Measurements from ENCODE around the gene SHTN1.

GRCh38 chr10:116849248-116850057, 155.5 kb downstream of the SHTN1 start, which contains the start of gene ENO4:
- TF ChIP-seq CTCF (conservative IDR thresholded peaks at IDR 0.05 in 1 of 2, IDR thresholded peaks at IDR 0.05 in 1 of 2; ENCODE audit: extremely low read depth in 1 of 2, insufficient read depth in 1 of 2, low read depth in 1 of 2, low read length in 2 of 2) (no peak), EZH2 (IDR thresholded peaks at IDR 0.05; ENCODE audit: borderline replicate concordance, low read length) (no peak)

All from mammary epithelial cell (primary cell).